ENCODE data around the gene LRP8. TPM values are rescaled to one million over a fixed set of nuclear protein-coding genes. Genes with fewer than 3 reads are reported as not detected.

The LRP8 gene
- total RNA-seq, result 7.1 to 14.5 TPM (median 8.3 TPM) in 3 replicates
- long read RNA-seq, partial matches to known transcripts, result 1 of 9 reads
- long read RNA-seq, other reads (novel, unspliced or antisense), result 7 of 9 reads

GRCh38 chr1:53328009-53328461 is at the start of gene LRP8:
LRP8 (minus strand) TSS chr1:53328070; CDS start chr1:53327912, 158 bp downstream.
- no peak for TF ChIP-seq CTCF (IDR thresholded peaks at IDR 0.05)
- Mint-ChIP-seq H3K4me1 (ENCODE audit: low read depth) (peaks cover 14% of the 10 kb centered on the region), H3K4me3 (ENCODE audit: unreplicated experiment) (peak within 1 kb of the TSS; percentile 86), H3K27ac (ENCODE audit: unreplicated experiment) (peak within 1 kb of the TSS; percentile 89), H3K9me3 (ENCODE audit: low read depth) (no peaks in the 10 kb centered on the region), H3K27me3 (ENCODE audit: low read depth) (no peaks in the 10 kb centered on the region), H3K36me3 (ENCODE audit: low read depth) (peaks cover 2% of the 10 kb centered on the region)
- peak; percentile 94 for DNase-seq (ENCODE audit: low spot score)

DNA sequence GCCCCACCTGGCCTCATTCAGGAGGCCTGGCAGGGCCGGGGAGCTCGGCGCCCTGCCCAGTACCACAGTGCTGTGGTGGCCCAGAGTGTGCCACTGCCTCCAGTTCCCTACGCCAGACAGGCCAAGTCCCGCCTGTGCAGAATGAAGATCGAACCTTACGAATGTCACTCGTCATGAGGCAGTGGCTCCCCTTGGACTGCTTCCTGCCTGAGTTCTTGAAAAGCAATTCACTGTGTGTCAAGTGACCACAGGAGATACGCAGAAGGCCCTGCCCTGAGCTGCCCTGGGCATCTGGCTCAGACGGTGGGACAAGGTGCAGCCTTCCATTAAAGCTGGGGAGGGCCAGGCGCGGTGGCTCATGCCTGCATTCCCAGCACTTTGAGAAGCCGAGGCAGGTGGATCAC is 49.6 kb upstream of the LRP8 start:
- H3K27me3 Mint-ChIP-seq (ENCODE audit: low read depth), result peaks cover 6% of the 10 kb centered on the region
- H3K4me3 Mint-ChIP-seq (ENCODE audit: unreplicated experiment), result no peak overlapping the region
- H3K36me3 Mint-ChIP-seq (ENCODE audit: low read depth), result no peaks in the 10 kb centered on the region
- peaks cover 7% of the 10 kb centered on the region for H3K4me1 Mint-ChIP-seq (ENCODE audit: low read depth)
- no peak for TF ChIP-seq CTCF (IDR thresholded peaks at IDR 0.05)
- DNase-seq (ENCODE audit: low spot score), result peak; percentile 46
- H3K9me3 Mint-ChIP-seq (ENCODE audit: low read depth), result no peaks in the 10 kb centered on the region
- no peak overlapping the region for H3K27ac Mint-ChIP-seq (ENCODE audit: unreplicated experiment)

- Mint-ChIP-seq H3K4me3 (ENCODE audit: unreplicated experiment) (no peak overlapping the region), H3K27me3 (ENCODE audit: low read depth) (peaks cover 6% of the 10 kb centered on the region), H3K27ac (ENCODE audit: unreplicated experiment) (no peak overlapping the region), H3K36me3 (ENCODE audit: low read depth) (no peaks in the 10 kb centered on the region), H3K9me3 (ENCODE audit: low read depth) (no peaks in the 10 kb centered on the region), H3K4me1 (ENCODE audit: low read depth) (peaks cover 6% of the 10 kb centered on the region)
- peak; percentile 64 for DNase-seq (ENCODE audit: low spot score)
- TF ChIP-seq CTCF (IDR thresholded peaks at IDR 0.05), result no peak
Measured at GRCh38 chr1:53376742-53377437, 49.0 kb upstream of the LRP8 start.

DNA sequence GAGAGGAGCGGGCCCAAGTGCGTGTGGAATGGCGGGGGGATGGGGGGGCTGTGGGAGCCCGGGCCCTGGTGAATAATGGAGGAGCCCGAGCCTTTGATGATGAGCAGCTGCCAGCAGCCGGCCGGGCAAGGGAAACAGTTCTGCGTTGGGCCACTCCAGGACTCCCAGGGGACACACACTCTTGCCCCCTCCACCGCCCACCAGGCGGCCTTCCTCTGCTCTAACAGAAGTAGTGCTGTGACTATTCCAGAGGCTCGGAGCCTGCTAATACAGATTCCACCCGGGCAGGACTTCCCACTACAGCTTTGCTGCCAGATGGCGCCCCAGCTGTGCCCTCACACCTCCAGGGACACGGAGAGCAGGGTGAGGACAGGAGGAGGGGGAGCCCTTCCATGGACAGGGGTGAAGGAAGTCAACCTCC is 48.2 kb upstream of the LRP8 start:
- H3K27me3 Mint-ChIP-seq (ENCODE audit: low read depth), result peaks cover 6% of the 10 kb centered on the region
- H3K9me3 Mint-ChIP-seq (ENCODE audit: low read depth), result no peaks in the 10 kb centered on the region
- DNase-seq (ENCODE audit: low spot score), result peak; percentile 71
- H3K36me3 Mint-ChIP-seq (ENCODE audit: low read depth), result no peaks in the 10 kb centered on the region
- H3K4me3 Mint-ChIP-seq (ENCODE audit: unreplicated experiment), result no peak overlapping the region
- peaks cover 3% of the 10 kb centered on the region for H3K4me1 Mint-ChIP-seq (ENCODE audit: low read depth)
- no peak overlapping the region for H3K27ac Mint-ChIP-seq (ENCODE audit: unreplicated experiment)
- no peak for TF ChIP-seq CTCF (IDR thresholded peaks at IDR 0.05)

GRCh38 chr1:53375440-53375839 is 47.6 kb upstream of the LRP8 start:
- peak; percentile 91 for DNase-seq (ENCODE audit: low spot score)
- no peaks in the 10 kb centered on the region for H3K9me3 Mint-ChIP-seq (ENCODE audit: low read depth)
- H3K4me3 Mint-ChIP-seq (ENCODE audit: unreplicated experiment), result no peak overlapping the region
- peaks cover 3% of the 10 kb centered on the region for H3K4me1 Mint-ChIP-seq (ENCODE audit: low read depth)
- no peak for TF ChIP-seq CTCF (IDR thresholded peaks at IDR 0.05)
- H3K27me3 Mint-ChIP-seq (ENCODE audit: low read depth), result peaks cover 6% of the 10 kb centered on the region
- no peak overlapping the region for H3K27ac Mint-ChIP-seq (ENCODE audit: unreplicated experiment)
- H3K36me3 Mint-ChIP-seq (ENCODE audit: low read depth), result no peaks in the 10 kb centered on the region

Measured in chondrocyte (in vitro differentiated cells).